Inflammatory macrophage treated with lipopolysaccharide for 1 hour (primary cell): ENCODE measurements around the gene SFTPD.
A peak's percentile ranks its signal among the peaks of the same experiment; 100 is the strongest.
"Not testable (repeated sequence)": the region's sequence is repeated elsewhere in the genome, so short reads cannot be mapped to it uniquely, and the experiment has no call there.

Experiments
- DNase-seq, 2 donors: peaks; one replicate each; pipeline ENCODE4 v3.0.0-alpha.2; 2020 to 2022

SFTPD gene

DNA sequence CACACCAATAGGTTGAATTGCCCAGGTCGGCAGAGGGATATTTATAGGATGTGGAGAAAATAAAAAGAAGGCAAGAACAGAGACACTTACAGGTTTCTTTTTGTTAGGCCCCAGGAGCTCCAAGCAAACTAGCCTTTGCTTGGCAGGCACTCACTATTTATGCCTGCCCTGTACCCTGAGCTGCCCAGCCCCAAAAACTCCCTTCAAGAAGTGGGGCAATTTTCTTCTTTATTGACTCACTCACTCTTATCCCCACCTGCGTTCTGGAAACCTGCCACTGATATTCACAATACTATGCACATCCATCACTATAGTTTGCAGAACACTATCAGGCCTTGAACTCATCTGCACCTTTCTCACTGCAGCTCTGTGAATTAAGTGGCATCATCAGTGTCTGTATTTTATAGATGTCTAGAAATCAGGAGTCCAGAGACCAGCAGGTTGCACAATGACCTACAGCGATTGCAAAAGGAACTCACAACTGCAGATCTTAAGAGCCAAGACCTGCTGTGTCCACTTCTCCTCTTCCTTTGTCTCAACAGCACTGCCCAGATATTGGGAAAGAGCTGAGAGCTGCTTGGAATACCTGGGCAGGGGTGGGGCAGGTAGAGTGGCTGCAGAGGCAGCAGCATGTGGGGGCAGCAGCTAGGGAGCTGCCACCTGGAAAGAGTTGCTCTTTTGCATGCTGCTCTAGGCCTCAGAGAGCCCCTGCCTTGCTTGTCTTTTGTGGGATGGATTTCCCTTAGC is at the start of gene SFTPD:
TSS of gene SFTPD (minus strand) at position 130 of the 747 bp plus-strand sequence. CDS start 2,446 bp downstream, outside the sequence.
- peak; percentile 38 to 65 for DNase-seq

DNA sequence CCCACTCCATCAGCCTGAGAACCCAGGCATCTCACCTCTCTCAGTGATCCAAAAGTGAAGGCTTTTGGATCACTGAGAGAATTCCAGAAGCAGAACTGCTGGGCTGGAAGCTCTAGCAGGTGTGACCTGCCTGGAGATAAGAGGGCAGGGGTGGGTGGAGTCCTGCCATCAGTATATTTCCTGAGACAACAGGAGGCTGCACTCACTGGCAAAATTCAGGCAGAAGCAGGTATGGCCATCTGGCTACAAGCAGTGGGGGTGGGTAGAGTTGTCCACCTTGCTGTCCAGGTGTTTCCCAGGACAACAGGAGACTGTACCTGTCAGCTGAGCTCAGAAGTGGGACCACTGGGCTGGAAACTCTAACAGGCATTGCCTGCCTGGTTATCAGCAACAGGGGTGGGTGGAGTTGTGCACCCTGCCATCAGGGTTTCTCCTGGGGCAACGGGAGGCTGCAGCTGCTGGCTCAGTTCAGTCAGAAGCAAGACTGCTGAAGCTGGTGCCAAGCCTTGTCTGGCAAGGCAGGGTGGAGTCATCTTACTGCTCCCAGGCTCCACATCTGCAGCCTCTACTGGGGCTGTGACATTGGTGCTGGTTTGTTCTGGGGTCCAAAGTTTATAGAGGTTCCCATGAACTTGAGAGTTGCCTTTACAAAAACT is 47.2 kb upstream of the SFTPD start:
- DNase-seq: no peak

- DNase-seq: no peak
Observed at GRCh38 chr10:79994556-79994955, 45.7 kb upstream of the SFTPD start.

DNA sequence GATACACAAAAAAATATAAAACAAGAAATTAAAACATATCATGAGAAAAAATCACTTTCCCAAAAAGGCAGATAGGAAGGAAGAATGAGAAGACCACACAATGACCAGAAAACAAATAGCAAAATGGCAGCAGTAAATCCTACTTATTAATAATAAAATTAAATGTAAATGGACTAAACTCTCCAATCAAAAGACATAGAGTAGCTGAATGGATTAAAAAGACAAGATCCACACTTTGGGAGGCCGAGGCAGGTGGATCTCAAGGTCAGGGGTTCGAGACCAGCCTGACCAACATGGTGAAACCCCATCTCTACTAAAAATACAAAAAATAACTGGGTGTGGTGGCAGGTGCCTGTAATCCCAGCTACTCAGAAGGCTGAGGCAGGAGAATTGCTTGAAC is 39.3 kb upstream of the SFTPD start:
- not testable (repeated sequence) for DNase-seq

DNA sequence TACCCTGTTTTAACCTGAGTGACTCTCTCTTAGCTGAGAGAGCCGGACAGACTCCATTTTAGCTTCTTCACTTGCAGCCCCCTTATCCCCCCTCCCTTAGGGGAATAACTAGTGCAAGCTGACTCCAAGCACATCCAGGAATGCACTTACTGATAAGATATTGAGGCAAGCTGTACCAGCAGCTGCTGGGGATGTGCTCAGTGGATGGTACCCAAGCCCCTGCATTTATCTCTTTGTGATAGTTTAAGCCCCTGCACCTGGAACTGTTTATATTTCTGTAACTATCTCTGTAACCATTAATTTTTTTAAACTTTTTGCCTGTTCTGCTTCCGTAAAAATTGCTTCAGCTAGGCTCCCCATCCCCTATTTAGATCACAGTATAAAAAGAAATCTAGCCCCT is 37.8 kb upstream of the SFTPD start:
- not testable (repeated sequence) for DNase-seq

DNA sequence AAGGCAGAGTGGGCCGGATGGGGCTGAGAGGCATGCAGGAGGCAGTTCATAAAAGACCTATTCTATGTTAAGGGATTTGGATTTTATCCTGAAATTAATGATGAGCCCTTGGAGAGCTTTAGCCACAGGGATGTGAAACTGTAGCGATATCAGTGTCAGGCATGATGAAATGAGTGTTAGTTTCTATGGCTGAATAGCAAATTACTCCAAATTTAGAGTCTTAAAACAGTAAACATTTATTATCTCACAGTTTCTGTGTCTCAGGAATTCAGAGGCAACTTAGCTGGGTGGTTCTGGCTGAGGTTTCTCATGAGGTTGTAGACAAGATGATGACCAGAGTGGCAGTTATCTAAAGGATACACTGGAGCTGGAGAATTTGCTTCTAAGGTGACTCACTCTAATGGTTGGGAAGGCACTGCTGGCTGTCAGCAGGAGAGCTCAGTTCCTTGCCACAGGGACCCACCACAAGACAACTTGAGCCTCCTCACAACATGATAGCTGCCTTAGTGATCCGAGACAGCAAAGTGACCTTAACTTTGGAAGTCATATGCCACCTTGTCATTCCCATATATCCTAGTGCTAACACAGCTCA is 36.7 kb upstream of the SFTPD start:
- no peak for DNase-seq

DNA sequence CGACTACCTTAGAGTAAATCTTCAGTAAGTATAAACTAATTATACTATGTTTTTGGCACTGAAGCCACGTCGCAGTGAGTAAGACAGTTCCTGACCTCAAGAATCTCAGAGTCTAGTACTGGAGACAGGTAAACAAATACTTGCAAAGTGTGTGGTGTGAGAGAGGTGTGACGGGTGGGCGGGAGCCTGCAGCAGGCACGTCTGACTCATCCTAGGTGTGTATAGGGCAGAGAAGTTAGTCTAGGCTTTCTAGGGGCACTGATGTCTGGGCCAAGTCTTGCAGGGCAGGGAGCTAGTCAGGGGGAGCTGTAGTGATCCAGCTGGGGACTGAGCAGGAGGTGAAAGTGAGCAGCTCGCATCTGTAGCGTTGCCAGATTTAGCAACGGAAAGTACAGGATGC is 35.9 kb upstream of the SFTPD start:
- no peak for DNase-seq

DNA sequence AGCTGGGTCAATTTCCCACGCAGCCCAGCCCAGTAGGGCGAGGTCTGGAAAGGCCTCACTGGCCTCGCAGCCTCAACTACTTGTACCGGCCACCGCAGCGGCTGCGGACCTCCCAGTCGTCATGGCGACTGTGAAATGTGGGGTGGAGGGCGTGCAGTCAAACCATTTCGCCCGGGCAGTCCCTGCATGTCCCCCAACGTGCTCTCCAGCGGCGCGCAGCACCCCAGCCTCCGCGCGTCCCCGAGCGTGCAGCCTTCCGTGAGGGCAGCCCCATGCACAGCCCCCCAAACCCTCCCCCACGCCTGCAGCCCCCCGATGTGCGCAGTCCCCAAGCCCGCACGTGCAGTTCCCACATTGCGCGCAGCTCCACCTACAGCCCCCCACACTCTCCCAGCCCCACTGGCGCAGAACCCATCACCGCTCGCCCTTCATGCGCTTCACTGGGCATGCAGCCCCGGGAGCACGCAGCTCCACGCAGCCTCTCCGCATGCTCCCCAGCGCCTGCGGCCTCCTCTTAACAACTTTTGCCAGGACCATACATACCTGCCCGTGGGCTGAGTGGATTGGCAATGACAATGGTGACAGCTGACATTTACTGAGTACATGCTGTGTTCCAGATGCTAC is 34.5 kb upstream of the SFTPD start:
- DNase-seq: no peak

DNA sequence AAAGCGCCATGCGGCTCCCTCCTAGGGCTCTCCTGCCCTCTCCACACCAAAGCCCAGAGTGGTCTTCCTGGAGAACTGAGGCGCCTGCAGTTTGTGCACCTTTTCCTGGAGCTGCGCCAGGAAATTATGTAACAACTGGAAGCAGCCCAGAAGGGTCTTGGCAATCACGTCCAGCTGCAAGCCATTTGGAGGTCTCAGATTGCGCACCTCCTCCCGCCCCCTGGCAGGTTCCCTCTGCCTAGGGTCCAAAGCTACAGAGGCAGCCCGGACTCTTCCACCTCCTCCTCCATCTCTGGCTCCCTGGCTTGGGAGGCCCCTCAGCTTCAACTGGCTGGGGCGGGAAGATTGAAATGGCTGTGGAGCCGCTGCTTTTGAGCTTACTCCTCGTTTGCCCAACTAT is 34.0 kb upstream of the SFTPD start:
- no peak for DNase-seq

GRCh38 chr10:79982362-79982800 is 33.5 kb upstream of the SFTPD start:
- DNase-seq: peak; percentile 8 to 11

GRCh38 chr10:79981450-79982361 is 32.8 kb upstream of the SFTPD start:
- peak; percentile 37 to 43 for DNase-seq

DNA sequence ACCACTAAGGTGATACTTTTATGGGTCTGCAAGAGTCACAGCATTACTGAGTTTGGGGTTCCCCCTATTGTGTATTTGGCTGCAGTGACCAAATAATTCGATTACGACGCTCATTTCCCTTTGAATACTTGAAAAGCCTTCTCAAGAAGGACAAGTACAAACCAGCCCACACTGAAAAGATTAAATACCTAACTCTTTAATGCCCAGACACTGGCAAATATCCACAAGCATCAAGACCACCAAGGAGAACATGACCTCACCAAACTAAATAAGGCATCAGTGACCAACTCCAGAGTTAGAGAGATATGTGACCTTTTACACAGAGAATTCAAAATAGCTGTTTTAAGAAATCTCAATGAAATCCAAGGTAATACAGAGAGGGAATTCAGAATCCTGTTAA is 31.8 kb upstream of the SFTPD start:
- DNase-seq: no peak

DNA sequence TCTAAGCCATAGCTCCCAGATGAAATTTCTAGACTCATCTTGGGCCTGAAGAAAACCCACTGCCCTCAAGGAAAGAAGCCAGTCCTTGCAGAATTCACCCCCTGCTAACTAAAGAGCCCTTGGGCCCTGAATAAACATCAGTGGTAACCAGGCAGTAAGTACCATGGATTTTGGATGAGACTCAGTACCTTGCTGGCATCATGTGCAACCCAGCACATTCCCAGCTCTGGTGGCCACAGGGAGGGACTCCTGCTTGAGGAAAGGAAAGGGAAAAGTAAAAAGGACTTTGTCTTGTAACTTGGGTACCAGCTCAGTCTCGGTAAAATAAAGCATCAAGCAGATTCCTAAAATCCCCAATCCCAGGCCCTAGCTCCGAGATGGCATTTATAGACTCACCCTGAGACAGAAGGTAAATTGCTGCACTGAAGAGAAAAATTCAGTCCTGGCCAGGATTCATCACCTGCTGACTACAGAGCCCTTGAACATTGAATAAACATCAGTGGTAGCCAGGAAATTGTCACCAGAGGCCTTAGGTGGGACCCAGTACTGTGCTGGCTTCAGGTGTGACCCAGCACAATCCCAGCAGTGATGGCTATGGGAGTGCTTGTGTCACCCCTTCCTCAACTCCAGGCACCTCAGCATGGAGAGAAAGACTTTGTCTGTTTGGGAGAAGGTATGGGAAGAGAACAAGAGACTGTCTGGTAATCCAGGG is 31.2 kb upstream of the SFTPD start:
- DNase-seq: no peak

DNA sequence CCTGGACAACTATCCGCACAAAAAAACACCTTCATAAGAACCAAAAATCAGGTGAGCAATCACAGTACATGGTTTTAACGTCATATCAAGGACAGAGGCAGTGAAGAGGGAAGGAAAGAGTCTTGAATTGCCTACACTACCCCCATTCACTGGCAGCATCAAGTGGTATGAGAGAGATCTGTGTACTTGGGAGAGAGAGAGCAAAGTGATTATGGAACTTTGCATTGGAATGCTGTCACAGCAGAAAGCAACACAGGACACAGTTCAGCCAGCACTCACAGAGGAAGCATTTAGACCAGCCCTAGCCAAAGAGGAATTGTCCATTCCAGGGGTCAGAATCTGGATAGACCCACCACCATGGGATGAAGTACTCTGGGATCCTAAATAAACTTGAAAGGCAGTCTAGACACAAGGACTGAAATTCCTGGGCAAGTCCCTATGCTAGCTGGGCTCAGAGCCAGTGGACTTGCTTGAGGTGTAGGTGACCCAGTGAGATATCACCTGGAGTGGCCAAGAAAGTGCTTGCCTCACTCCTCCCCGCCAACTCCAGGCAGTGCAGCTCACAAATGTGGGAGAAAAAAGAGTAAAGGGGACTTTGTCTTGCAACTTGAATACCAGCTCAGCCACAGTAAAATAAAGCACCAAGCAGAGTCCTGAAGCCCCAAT is 30.5 kb upstream of the SFTPD start:
- no peak for DNase-seq

DNA sequence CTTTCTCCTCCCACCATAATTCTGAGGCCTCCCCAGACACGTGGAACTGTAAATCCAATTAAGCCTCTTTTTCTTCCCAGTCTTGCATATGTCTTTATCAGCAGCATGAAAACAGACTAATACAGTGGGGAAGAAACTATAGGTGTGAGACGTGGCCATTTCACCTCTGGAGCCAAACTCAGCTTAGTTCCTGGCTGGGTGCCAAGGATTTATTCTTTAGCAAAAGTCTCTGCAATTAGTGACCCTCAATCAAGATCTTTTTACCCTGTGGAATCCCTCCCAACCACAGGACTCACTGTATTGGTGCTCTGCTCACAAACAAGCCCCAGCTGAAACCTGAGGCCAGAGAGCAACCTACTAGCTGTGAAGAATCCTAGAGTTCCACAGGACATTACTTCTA is 28.1 kb upstream of the SFTPD start:
- no peak for DNase-seq

- no peak for DNase-seq
Observed at GRCh38 chr10:79970062-79970461, 21.2 kb upstream of the SFTPD start.

GRCh38 chr10:79947787-79948424 is 999 bp downstream of the SFTPD start:
- no peak for DNase-seq

DNA sequence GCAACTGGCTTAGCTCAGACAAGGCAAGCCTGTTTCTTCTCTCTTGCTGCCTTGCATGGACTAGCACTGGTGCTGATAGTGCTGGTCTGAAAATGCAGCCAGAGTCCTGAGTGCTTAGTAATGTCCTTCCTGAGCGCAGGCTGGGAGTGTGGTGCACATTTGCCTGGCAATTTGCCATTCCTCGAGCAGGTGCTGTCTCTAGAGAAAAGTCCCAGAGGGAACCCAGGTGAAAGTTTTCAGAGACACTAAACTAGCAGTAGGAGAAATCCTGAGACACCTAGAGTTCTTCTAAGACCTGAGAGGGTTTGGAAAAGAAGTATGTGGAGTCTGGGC is 1.9 kb downstream of the SFTPD start:
- no peak for DNase-seq

DNA sequence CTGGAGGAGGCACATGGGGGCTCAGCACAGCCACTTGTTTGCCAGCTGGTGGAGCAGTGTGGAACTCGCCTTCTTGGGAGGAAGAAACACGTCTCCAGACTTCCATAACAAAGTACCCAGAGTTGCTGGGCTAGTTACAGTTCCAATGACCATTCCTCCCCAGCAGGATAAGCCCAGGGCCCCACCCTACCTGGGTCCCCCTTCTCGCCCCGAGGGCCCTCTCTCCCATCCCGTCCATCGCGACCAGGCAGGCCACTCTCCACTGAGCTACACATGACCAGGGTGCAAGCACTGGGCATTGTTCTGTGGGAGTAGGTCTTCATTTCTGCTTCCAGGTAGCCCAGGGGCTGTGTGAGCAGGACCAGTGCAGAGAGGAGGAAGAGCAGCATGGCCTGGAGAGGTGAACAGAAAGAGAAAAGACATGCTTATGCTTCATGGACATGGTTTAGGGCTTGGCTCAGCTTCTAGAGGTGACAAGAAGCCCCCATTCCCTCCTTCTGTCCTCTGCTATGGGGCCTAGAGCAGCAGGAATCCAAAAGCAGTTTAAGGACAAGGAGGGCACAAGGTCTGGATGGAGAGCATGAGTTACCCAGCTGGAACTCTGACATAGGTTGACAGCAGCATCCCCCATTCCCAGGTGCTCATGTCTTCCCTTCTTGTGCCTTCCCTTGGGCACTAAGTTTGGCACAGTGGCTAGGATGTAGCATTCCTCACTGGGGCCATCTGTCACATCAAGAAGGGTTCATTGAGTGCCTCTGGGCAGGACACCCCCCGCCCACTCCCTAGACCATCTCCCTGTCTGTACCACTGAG is 2.4 kb downstream of the SFTPD start:
- no peak for DNase-seq
